Measurements from ENCODE around the gene COL4A6.

DNA sequence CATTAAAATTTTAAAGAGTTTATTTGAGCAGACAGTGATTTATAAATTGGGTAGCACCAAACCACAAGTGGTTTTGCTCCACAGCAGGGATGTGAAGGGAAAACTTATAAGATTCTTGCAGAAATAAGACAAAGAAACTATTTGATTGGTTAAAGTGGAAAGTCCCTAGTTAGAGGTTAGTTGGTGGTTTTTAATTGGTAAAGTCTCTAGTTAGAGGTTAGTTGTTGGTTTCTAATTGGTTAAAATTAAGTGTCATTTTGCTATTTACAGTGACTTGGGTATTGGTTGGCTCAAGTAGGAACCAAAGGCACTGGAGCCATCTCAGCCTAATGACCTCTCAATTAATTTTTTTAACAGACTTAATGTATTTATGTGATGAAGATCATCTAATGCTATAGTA is 323.7 kb downstream of the COL4A6 start:
- TF ChIP-seq CTCF (IDR thresholded peaks at IDR 0.05; ENCODE audit: low read length) (no peak), EZH2 (IDR thresholded peaks at IDR 0.05; ENCODE audit: borderline replicate concordance, low read length) (no peak)

Data from OCI-LY1 (cell line).